WTC11 (cell line): ENCODE measurements around the gene LGR6. TPM values are rescaled to one million over a fixed set of nuclear protein-coding genes. Genes with fewer than 3 reads are reported as not detected.

Experiments used
- ATAC-seq: fragments of 200-7000 bp; cut with Tn5 transposase; 2 replicates; pipeline ENCODE4 v1.10.0; 2021; ENCODE audit warnings: mild to moderate bottlenecking, moderate library complexity
- CTCF ChIA-PET: fragments of 300-600 bp; sonication (Branson Sonifier 250); formaldehyde crosslinking; loops from one replicate; lab custom pipeline; 2021; ENCODE audit warnings: antibody characterized with exemption; lab: Charles Lee
- POLR2A ChIA-PET: fragments of 350-600 bp; sonication (Branson Sonifier 250); formaldehyde crosslinking; loops from one replicate; lab custom pipeline; 2021; ENCODE audit warnings: antibody characterized with exemption; lab: Charles Lee
- DNase-seq: peaks from one replicate; pipeline ENCODE4 v3.0.0; 2021; ENCODE audit warnings: low spot score
- H3K27ac Mint-ChIP-seq: 2 replicates; pipeline ENCODE4 v1.8.0; 2021; ENCODE audit warnings: mixed read lengths
- H3K27me3 Mint-ChIP-seq: 2 replicates; pipeline ENCODE4 v1.8.0; 2021; ENCODE audit warnings: low read depth, mild to moderate bottlenecking, moderate library complexity, mixed read lengths
- H3K36me3 Mint-ChIP-seq: 2 replicates; pipeline ENCODE4 v1.8.0; 2021; ENCODE audit warnings: mixed read lengths
- H3K4me1 Mint-ChIP-seq: 2 replicates; pipeline ENCODE4 v1.8.0; 2022; ENCODE audit warnings: mixed read lengths
- H3K4me3 Mint-ChIP-seq: 2 replicates; pipeline ENCODE4 v1.8.0; 2021; ENCODE audit warnings: mild to moderate bottlenecking, moderate library complexity, mixed read lengths
- H3K9me3 Mint-ChIP-seq: 2 replicates; pipeline ENCODE4 v1.8.0; 2021; ENCODE audit warnings: mixed read lengths
- CBFB ChIP-seq: sonication (generic); formaldehyde crosslinking; IDR thresholded peaks from 2 replicates; pipeline ENCODE4 v1.8.1; 2022; ENCODE audit warnings: mild to moderate bottlenecking, low read depth, missing genetic modification reagents
- ESRRA ChIP-seq: sonication (generic); formaldehyde crosslinking; IDR thresholded peaks from 2 replicates; pipeline ENCODE4 v1.8.1; 2022; ENCODE audit warnings: mild to moderate bottlenecking, missing genetic modification reagents, borderline replicate concordance
- GTF2I ChIP-seq: fragments of 250-450 bp; sonication (Bioruptor Pico); conservative IDR thresholded peaks from 2 replicates; pipeline ENCODE4 v1.4.0; 2021; ENCODE audit warnings: mild to moderate bottlenecking
- KAT7 ChIP-seq: sonication (generic); formaldehyde crosslinking; IDR thresholded peaks from 2 replicates; pipeline ENCODE4 v1.8.1; 2023; ENCODE audit warnings: missing genetic modification reagents, mild to moderate bottlenecking, borderline replicate concordance
- NFATC4 ChIP-seq: fragments of 250-450 bp; sonication (Bioruptor Pico); IDR thresholded peaks from 2 replicates; pipeline ENCODE4 v1.9.0; 2021; ENCODE audit warnings: mild to moderate bottlenecking
- NFYB ChIP-seq: sonication (generic); formaldehyde crosslinking; conservative IDR thresholded peaks from 2 replicates; pipeline ENCODE4 v1.8.0; 2022; ENCODE audit warnings: low read depth, missing genetic modification reagents
- OVOL2 ChIP-seq: fragments of 250-450 bp; sonication (Bioruptor Pico); IDR thresholded peaks from 2 replicates; pipeline ENCODE4 v1.9.0; 2021; ENCODE audit warnings: mild to moderate bottlenecking, borderline replicate concordance
- SMAD4 ChIP-seq: sonication (generic); formaldehyde crosslinking; IDR thresholded peaks from 2 replicates; pipeline ENCODE4 v1.8.0; 2022; ENCODE audit warnings: mild to moderate bottlenecking, missing genetic modification reagents
- SOX15 ChIP-seq: fragments of 250-450 bp; sonication (Bioruptor Pico); IDR thresholded peaks from 2 replicates; pipeline ENCODE4 v1.9.0; 2021; ENCODE audit warnings: mild to moderate bottlenecking
- ZBTB21 ChIP-seq: sonication (generic); formaldehyde crosslinking; IDR thresholded peaks from 2 replicates; pipeline ENCODE4 v1.8.1; 2023; ENCODE audit warnings: mild to moderate bottlenecking, missing genetic modification reagents, borderline replicate concordance
- ZNF121 ChIP-seq: sonication (generic); formaldehyde crosslinking; IDR thresholded peaks from 2 replicates; pipeline ENCODE4 v1.8.0; 2023; ENCODE audit warnings: missing genetic modification reagents
- ZNF232 ChIP-seq: sonication (generic); formaldehyde crosslinking; IDR thresholded peaks from 2 replicates; pipeline ENCODE4 v1.8.0; 2022; ENCODE audit warnings: mild to moderate bottlenecking, missing genetic modification reagents
- total RNA-seq: library from RNA; stranded (reverse); gene quantifications from 3 replicates; pipeline ENCODE4 v1.2.3, GENCODE V29; 2021
- TF ChIP-seq, protein P1 (sequence below): sonication (generic); formaldehyde crosslinking; IDR thresholded peaks from 2 replicates; pipeline ENCODE4 v1.8.1; 2023; ENCODE audit warnings: mild to moderate bottlenecking, missing genetic modification reagents
- TF ChIP-seq, protein P2 (sequence below): sonication (generic); formaldehyde crosslinking; IDR thresholded peaks from 2 replicates; pipeline ENCODE4 v1.8.0; 2022; ENCODE audit warnings: mild to moderate bottlenecking, missing genetic modification reagents
- TF ChIP-seq, protein P3 (sequence below): sonication (generic); formaldehyde crosslinking; IDR thresholded peaks from 2 replicates; pipeline ENCODE4 v1.8.1; 2023; ENCODE audit warnings: mild to moderate bottlenecking, missing genetic modification reagents, moderate library complexity
- TF ChIP-seq, protein P4 (sequence below): fragments of 250-450 bp; sonication (Bioruptor Pico); IDR thresholded peaks from 2 replicates; pipeline ENCODE4 v1.9.0; 2021; ENCODE audit warnings: mild to moderate bottlenecking
- TF ChIP-seq, protein P5 (sequence below): sonication (generic); formaldehyde crosslinking; IDR thresholded peaks from 2 replicates; pipeline ENCODE4 v1.8.1; 2022; ENCODE audit warnings: mild to moderate bottlenecking, moderate library complexity, missing genetic modification reagents
- TF ChIP-seq, protein P6 (sequence below): sonication (generic); formaldehyde crosslinking; IDR thresholded peaks from 2 replicates; pipeline ENCODE4 v1.8.1; 2022; ENCODE audit warnings: low read depth, missing genetic modification reagents, borderline replicate concordance
- TF ChIP-seq, protein P7 (sequence below): sonication (generic); formaldehyde crosslinking; conservative IDR thresholded peaks from 2 replicates; pipeline ENCODE4 v1.8.1; 2023; ENCODE audit warnings: mild to moderate bottlenecking, low read depth, missing genetic modification reagents, moderate library complexity
- TF ChIP-seq, protein P8 (sequence below): sonication (generic); formaldehyde crosslinking; IDR thresholded peaks from 2 replicates; pipeline ENCODE4 v1.8.0; 2023; ENCODE audit warnings: missing genetic modification reagents
- TF ChIP-seq, protein P9 (sequence below): fragments of 250-450 bp; sonication (Bioruptor Pico); IDR thresholded peaks from 2 replicates; pipeline ENCODE4 v1.9.0; 2021; ENCODE audit warnings: mild to moderate bottlenecking, borderline replicate concordance

The LGR6 gene
- total RNA-seq, 1 experiment from 2014 or later: 1.1 TPM

DNA sequence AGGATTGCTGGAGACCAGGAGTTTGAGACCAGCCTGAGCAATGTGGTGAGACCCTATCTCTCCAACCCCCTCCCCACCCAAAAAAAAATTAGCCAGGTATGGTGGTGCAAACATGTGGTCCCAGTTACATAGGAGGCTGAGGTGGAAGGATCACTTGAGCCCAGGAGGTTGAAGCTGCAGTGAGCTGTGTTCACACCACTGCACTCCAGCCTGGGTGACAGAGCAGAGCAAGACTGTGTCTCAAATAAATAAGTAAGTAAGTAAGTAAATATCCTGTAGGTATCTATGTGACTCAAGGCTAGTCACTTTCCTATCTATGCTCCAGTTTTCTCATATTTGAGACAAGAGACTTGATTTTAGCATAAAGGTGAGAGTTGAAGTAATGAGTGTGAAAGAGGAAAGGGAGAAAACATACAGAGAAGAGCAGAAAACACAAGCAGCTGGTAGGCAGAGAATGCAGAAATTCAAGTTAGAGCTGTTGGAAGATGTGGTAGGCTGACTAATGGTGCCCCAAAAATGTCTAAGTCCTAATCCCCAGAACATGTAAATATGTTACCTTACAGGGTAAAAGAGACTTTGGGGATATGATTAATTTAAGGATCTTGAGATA is 162.4 kb downstream of the LGR6 start (continued):
- TF ChIP-seq, protein P1, sequence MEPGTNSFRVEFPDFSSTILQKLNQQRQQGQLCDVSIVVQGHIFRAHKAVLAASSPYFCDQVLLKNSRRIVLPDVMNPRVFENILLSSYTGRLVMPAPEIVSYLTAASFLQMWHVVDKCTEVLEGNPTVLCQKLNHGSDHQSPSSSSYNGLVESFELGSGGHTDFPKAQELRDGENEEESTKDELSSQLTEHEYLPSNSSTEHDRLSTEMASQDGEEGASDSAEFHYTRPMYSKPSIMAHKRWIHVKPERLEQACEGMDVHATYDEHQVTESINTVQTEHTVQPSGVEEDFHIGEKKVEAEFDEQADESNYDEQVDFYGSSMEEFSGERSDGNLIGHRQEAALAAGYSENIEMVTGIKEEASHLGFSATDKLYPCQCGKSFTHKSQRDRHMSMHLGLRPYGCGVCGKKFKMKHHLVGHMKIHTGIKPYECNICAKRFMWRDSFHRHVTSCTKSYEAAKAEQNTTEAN (CRISPR knock-in tag): no peak
- TF ChIP-seq, protein P2, sequence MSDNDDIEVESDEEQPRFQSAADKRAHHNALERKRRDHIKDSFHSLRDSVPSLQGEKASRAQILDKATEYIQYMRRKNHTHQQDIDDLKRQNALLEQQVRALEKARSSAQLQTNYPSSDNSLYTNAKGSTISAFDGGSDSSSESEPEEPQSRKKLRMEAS: no peak
- TF ChIP-seq, protein P3, sequence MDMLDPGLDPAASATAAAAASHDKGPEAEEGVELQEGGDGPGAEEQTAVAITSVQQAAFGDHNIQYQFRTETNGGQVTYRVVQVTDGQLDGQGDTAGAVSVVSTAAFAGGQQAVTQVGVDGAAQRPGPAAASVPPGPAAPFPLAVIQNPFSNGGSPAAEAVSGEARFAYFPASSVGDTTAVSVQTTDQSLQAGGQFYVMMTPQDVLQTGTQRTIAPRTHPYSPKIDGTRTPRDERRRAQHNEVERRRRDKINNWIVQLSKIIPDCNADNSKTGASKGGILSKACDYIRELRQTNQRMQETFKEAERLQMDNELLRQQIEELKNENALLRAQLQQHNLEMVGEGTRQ (CRISPR knock-in tag): no peak
- TF ChIP-seq ZBTB21 (CRISPR knock-in tag) (no peak), GTF2I (CRISPR knock-in tag) (no peak), ZNF232 (no peak)
- TF ChIP-seq, protein P4, sequence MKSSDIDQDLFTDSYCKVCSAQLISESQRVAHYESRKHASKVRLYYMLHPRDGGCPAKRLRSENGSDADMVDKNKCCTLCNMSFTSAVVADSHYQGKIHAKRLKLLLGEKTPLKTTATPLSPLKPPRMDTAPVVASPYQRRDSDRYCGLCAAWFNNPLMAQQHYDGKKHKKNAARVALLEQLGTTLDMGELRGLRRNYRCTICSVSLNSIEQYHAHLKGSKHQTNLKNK (CRISPR knock-in tag): no peak
- TF ChIP-seq, protein P5, sequence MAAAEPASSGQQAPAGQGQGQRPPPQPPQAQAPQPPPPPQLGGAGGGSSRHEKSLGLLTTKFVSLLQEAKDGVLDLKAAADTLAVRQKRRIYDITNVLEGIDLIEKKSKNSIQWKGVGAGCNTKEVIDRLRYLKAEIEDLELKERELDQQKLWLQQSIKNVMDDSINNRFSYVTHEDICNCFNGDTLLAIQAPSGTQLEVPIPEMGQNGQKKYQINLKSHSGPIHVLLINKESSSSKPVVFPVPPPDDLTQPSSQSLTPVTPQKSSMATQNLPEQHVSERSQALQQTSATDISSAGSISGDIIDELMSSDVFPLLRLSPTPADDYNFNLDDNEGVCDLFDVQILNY: no peak
- TF ChIP-seq, protein P6, sequence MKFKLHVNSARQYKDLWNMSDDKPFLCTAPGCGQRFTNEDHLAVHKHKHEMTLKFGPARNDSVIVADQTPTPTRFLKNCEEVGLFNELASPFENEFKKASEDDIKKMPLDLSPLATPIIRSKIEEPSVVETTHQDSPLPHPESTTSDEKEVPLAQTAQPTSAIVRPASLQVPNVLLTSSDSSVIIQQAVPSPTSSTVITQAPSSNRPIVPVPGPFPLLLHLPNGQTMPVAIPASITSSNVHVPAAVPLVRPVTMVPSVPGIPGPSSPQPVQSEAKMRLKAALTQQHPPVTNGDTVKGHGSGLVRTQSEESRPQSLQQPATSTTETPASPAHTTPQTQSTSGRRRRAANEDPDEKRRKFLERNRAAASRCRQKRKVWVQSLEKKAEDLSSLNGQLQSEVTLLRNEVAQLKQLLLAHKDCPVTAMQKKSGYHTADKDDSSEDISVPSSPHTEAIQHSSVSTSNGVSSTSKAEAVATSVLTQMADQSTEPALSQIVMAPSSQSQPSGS: no peak

DNA sequence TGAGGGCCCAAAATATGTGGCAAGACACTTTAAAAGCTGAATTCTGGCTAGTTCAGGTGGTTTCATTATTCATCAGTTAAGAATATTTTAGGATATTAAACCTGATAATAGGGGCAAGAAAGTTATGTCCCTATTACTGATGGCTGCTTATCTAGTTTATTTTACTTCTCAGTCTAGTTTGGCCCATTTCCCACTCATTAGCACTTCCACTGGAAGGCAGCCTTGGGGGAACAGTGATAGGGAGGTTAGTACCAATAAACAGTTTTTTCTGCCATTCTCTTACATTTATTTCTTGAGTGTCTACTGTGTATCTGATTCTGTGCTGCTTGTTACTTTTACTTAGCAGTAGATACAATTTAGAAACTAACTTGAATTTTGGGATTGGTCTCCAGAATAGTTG is 163.9 kb downstream of the LGR6 start:
- no peak for ATAC-seq
- Mint-ChIP-seq H3K27ac (no peak overlapping the region), H3K4me3 (no peak overlapping the region), H3K36me3 (peaks cover 12% of the 10 kb centered on the region), H3K9me3 (peaks cover 13% of the 10 kb centered on the region), H3K4me1 (peaks cover 33% of the 10 kb centered on the region), H3K27me3 (no peaks in the 10 kb centered on the region; the same call in 1 of the 2 replicates)
- ChIA-PET CTCF (no interaction called here), POLR2A (no interaction called here)
- DNase-seq: no peak
- no peak for TF ChIP-seq ESRRA
- no peak for TF ChIP-seq NFATC4 (CRISPR knock-in tag)
- TF ChIP-seq NFYB: no peak
- TF ChIP-seq, protein P7, sequence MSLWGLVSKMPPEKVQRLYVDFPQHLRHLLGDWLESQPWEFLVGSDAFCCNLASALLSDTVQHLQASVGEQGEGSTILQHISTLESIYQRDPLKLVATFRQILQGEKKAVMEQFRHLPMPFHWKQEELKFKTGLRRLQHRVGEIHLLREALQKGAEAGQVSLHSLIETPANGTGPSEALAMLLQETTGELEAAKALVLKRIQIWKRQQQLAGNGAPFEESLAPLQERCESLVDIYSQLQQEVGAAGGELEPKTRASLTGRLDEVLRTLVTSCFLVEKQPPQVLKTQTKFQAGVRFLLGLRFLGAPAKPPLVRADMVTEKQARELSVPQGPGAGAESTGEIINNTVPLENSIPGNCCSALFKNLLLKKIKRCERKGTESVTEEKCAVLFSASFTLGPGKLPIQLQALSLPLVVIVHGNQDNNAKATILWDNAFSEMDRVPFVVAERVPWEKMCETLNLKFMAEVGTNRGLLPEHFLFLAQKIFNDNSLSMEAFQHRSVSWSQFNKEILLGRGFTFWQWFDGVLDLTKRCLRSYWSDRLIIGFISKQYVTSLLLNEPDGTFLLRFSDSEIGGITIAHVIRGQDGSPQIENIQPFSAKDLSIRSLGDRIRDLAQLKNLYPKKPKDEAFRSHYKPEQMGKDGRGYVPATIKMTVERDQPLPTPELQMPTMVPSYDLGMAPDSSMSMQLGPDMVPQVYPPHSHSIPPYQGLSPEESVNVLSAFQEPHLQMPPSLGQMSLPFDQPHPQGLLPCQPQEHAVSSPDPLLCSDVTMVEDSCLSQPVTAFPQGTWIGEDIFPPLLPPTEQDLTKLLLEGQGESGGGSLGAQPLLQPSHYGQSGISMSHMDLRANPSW (CRISPR knock-in tag): no peak
- no peak for TF ChIP-seq SOX15 (CRISPR knock-in tag)
- TF ChIP-seq, protein P8, sequence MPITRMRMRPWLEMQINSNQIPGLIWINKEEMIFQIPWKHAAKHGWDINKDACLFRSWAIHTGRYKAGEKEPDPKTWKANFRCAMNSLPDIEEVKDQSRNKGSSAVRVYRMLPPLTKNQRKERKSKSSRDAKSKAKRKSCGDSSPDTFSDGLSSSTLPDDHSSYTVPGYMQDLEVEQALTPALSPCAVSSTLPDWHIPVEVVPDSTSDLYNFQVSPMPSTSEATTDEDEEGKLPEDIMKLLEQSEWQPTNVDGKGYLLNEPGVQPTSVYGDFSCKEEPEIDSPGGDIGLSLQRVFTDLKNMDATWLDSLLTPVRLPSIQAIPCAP (CRISPR knock-in tag): no peak
- TF ChIP-seq SMAD4 (CRISPR knock-in tag): no peak
- TF ChIP-seq, protein P3 (CRISPR knock-in tag): no peak
- TF ChIP-seq KAT7 (CRISPR knock-in tag): no peak
- no peak for TF ChIP-seq OVOL2
- no peak for TF ChIP-seq CBFB
- TF ChIP-seq, protein P9, sequence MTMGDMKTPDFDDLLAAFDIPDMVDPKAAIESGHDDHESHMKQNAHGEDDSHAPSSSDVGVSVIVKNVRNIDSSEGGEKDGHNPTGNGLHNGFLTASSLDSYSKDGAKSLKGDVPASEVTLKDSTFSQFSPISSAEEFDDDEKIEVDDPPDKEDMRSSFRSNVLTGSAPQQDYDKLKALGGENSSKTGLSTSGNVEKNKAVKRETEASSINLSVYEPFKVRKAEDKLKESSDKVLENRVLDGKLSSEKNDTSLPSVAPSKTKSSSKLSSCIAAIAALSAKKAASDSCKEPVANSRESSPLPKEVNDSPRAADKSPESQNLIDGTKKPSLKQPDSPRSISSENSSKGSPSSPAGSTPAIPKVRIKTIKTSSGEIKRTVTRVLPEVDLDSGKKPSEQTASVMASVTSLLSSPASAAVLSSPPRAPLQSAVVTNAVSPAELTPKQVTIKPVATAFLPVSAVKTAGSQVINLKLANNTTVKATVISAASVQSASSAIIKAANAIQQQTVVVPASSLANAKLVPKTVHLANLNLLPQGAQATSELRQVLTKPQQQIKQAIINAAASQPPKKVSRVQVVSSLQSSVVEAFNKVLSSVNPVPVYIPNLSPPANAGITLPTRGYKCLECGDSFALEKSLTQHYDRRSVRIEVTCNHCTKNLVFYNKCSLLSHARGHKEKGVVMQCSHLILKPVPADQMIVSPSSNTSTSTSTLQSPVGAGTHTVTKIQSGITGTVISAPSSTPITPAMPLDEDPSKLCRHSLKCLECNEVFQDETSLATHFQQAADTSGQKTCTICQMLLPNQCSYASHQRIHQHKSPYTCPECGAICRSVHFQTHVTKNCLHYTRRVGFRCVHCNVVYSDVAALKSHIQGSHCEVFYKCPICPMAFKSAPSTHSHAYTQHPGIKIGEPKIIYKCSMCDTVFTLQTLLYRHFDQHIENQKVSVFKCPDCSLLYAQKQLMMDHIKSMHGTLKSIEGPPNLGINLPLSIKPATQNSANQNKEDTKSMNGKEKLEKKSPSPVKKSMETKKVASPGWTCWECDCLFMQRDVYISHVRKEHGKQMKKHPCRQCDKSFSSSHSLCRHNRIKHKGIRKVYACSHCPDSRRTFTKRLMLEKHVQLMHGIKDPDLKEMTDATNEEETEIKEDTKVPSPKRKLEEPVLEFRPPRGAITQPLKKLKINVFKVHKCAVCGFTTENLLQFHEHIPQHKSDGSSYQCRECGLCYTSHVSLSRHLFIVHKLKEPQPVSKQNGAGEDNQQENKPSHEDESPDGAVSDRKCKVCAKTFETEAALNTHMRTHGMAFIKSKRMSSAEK: no peak
- no peak for TF ChIP-seq ZNF121 (CRISPR knock-in tag)
